Measurements from ENCODE around the gene JADE1.
A peak's percentile ranks its signal among the peaks of the same experiment; 100 is the strongest.

The JADE1 gene

DNA sequence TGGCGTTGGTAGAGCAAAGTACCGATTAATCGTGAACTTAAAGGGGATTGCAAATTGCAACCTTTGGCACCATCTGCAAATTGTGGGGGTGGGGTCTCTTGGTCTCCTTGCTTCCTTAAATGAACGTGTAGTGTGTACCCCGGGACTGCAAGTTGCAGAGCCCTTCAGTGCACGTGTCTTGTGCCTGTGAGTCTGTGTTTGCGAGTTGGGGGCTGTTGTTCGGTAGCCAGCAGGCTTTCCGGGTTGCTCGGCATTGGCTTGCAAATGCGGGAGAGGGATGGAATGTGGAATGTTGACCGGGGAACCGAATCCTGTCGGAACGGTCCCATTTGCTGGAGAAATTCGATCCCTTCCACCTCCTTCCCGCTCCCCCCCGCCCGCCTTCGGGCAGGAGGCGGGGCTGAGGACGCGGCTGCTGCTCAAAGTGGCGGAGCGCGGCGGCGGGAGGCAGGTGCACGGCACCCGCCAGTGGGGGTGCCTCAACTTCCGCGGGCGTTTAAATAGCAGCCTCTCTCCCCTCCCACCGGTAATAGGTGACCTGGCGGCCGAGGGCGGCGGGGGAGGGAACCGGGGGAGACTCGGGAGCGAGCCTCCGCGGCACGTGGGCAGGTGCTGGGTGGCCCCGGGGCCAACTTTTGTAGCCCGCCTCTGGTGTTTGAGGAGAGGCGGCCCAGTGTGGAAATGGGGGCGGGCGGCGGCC is 1.5 kb downstream of the JADE1 start:
- Histone ChIP-seq H3K27ac (ENCODE audit: low read length) (peak overlapping the region; percentile 78), H3K27me3 (ENCODE audit: control insufficient read depth, insufficient read depth, low read length) (no peaks in the 10 kb centered on the region), H3K4me3 (ENCODE audit: low read length) (peak overlapping the region; percentile 83; the same call in 1 of the 2 replicates), H3K4me1 (ENCODE audit: control insufficient read depth, insufficient read depth, low read length) (no peaks in the 10 kb centered on the region), H3K36me3 (ENCODE audit: control insufficient read depth, insufficient read depth, low read length) (no peaks in the 10 kb centered on the region), H3K9me3 (ENCODE audit: control insufficient read depth, insufficient read depth, low read length) (no peaks in the 10 kb centered on the region)
- DNase-seq (ENCODE audit: low read depth, low spot score): peak; percentile 95
- WGBS (ENCODE audit: insufficient coverage, insufficient read length): no CpG with 5 or more reads among the region's 50 CpGs

DNA sequence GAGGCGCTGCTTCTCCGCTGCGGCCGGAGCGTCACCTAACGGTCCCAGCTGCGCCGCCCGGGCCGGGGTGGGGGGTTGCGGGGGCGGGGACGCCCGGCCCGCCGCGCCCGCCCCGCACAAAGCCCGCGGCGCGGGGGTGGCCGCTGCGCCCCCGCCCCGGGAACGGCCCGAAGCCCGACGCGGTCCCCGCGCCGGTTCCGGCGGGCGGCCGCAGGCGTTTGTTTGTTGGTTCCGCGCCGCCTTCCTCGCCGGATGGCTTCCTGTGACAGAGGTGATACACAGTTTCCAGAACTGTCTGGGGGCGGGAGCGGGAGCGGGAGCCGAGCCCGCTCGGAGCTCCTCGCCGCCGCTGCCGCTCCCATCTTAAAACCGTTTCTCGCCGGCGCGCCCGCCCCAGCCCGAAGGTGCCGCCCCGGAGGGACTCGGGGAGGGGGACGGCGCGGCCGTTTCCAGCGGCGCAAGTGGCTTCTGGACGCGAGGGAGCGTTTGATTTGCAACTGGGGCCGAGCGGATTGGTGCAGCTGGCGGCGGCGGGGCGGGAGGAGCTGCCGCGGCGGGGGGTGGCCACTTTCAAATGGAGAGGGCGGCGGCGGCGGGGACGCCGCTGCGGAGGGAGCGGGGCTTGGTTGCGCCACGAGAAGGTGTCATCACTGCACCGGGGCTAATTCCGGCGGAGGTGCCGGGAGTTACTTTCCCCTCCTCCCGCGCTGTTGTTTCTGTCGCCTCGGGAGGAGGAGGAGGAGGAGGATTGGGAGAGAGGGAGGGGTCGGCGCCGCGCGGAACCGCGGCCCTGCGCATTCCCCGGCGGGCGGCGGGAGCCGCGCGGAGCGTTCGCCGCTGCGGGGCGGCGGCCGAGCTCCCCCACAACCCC is 2.3 kb downstream of the JADE1 start:
- no peaks in the 10 kb centered on the region for H3K4me1 ChIP-seq (ENCODE audit: control insufficient read depth, insufficient read depth, low read length)
- no peaks in the 10 kb centered on the region for H3K9me3 ChIP-seq (ENCODE audit: control insufficient read depth, insufficient read depth, low read length)
- H3K27ac ChIP-seq (ENCODE audit: low read length): no peak overlapping the region
- peak overlapping the region; percentile 83; the same call in 1 of the 2 replicates for H3K4me3 ChIP-seq (ENCODE audit: low read length)
- DNase-seq (ENCODE audit: low read depth, low spot score): no peak
- H3K36me3 ChIP-seq (ENCODE audit: control insufficient read depth, insufficient read depth, low read length): peaks cover 2% of the 10 kb centered on the region; the same call in 1 of the 2 replicates
- no peaks in the 10 kb centered on the region for H3K27me3 ChIP-seq (ENCODE audit: control insufficient read depth, insufficient read depth, low read length)
- WGBS (ENCODE audit: insufficient coverage, insufficient read length): no CpG with 5 or more reads among the region's 123 CpGs

DNA sequence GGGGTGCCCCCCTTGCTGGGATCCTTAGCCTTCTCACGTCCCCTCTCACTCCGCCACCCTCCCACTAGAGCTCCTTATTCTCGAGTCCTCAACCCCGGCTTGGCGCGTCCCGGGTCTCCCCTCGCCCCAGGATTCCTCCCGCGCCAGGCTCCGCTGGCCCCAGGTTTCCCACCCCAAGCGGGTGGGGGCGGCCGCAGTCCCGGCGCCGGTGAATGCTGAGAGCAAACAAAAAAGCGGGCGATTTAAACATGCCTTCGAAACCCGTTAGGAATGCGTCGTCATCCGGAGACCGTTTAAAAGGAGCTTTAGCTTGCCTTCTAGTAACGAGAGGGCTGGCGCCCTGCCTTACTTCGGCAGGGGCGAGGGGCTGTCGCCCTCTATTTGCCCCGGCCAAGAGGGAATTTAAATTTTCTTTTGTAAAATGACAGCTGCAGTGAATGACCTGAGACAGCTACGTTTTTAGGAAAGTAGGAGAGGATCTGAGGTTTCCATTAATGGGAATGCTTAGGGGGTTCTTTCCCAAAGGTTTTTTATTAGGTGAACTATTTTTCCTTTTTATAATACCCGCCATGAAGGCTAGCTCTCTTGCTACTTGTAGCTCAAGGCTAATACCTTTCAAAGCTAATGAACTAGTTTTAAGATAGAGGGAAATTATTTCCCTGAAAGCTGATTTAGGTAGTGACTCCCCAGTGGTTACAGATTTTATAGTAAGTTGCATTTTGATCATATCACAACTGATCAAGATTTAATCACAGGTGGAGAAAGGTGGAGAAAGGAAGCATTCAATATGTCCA is 3.1 kb downstream of the JADE1 start:
- no peak overlapping the region for H3K27ac ChIP-seq (ENCODE audit: low read length)
- no peaks in the 10 kb centered on the region for H3K27me3 ChIP-seq (ENCODE audit: control insufficient read depth, insufficient read depth, low read length)
- WGBS (ENCODE audit: insufficient coverage, insufficient read length): no CpG with 5 or more reads among the region's 33 CpGs
- DNase-seq (ENCODE audit: low read depth, low spot score): no peak
- no peaks in the 10 kb centered on the region for H3K9me3 ChIP-seq (ENCODE audit: control insufficient read depth, insufficient read depth, low read length)
- H3K4me1 ChIP-seq (ENCODE audit: control insufficient read depth, insufficient read depth, low read length): no peaks in the 10 kb centered on the region
- peaks cover 2% of the 10 kb centered on the region; the same call in 1 of the 2 replicates for H3K36me3 ChIP-seq (ENCODE audit: control insufficient read depth, insufficient read depth, low read length)
- H3K4me3 ChIP-seq (ENCODE audit: low read length): peak overlapping the region; percentile 83; the same call in 1 of the 2 replicates

DNA sequence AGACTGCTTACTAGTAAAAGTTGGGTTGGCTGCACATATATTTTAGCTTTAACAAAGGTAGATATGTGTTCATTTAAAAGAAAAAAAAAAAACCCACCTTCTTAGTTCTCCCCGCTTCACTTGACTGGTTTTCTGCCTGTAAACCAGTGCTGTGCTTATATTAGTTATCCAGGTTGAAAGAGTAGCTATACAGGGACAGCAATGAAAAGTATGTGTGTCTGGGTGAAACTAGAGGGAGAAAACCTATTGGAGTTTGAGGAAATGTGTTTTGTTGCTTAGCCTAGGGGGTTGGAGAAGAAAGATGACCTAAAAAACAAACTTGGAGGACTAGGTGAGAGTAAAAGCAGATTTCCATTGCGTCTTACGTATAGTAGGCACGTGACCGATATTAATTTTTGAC is 4.5 kb downstream of the JADE1 start:
- Histone ChIP-seq H3K4me3 (ENCODE audit: low read length) (no peak overlapping the region), H3K27me3 (ENCODE audit: control insufficient read depth, insufficient read depth, low read length) (no peaks in the 10 kb centered on the region), H3K27ac (ENCODE audit: low read length) (no peak overlapping the region), H3K9me3 (ENCODE audit: control insufficient read depth, insufficient read depth, low read length) (no peaks in the 10 kb centered on the region), H3K36me3 (ENCODE audit: control insufficient read depth, insufficient read depth, low read length) (peaks cover 2% of the 10 kb centered on the region; the same call in 1 of the 2 replicates), H3K4me1 (ENCODE audit: control insufficient read depth, insufficient read depth, low read length) (0 out of 2 replicates have a peak, but pooled peaks cover 2% of the 10 kb centered on the region)
- no peak for DNase-seq (ENCODE audit: low read depth, low spot score)
- WGBS (ENCODE audit: insufficient coverage, insufficient read length): no CpG with 5 or more reads among the region's 5 CpGs

DNA sequence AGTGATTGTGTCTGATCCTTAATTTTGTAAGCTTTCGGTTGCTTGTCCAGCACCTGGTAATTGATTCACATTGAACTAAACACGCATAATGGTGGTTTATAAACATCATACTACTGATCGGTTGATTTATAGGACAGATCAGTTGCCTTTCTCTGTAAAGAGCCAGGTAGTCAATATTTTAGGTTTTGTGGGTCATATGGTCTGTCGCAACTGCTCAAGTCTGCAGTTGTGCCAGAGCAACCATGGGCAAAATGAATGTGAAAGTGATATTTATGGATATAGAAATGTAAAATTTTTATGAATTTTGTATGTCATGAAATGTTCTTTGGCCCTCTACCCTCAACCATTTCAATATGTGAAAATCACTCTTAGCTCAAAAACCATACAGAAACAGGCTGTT is 8.9 kb downstream of the JADE1 start:
- H3K9me3 ChIP-seq (ENCODE audit: control insufficient read depth, insufficient read depth, low read length): no peaks in the 10 kb centered on the region
- DNase-seq (ENCODE audit: low read depth, low spot score): no peak
- 0 out of 2 replicates have a peak, but pooled peaks cover 2% of the 10 kb centered on the region for H3K4me1 ChIP-seq (ENCODE audit: control insufficient read depth, insufficient read depth, low read length)
- H3K4me3 ChIP-seq (ENCODE audit: low read length): no peak overlapping the region
- H3K27me3 ChIP-seq (ENCODE audit: control insufficient read depth, insufficient read depth, low read length): no peaks in the 10 kb centered on the region
- no CpG with 5 or more reads among the region's 4 CpGs for whole genome bisulfite sequencing (ENCODE audit: insufficient coverage, insufficient read length)
- peaks cover 2% of the 10 kb centered on the region; the same call in 1 of the 2 replicates for H3K36me3 ChIP-seq (ENCODE audit: control insufficient read depth, insufficient read depth, low read length)
- H3K27ac ChIP-seq (ENCODE audit: low read length): no peak overlapping the region

DNA sequence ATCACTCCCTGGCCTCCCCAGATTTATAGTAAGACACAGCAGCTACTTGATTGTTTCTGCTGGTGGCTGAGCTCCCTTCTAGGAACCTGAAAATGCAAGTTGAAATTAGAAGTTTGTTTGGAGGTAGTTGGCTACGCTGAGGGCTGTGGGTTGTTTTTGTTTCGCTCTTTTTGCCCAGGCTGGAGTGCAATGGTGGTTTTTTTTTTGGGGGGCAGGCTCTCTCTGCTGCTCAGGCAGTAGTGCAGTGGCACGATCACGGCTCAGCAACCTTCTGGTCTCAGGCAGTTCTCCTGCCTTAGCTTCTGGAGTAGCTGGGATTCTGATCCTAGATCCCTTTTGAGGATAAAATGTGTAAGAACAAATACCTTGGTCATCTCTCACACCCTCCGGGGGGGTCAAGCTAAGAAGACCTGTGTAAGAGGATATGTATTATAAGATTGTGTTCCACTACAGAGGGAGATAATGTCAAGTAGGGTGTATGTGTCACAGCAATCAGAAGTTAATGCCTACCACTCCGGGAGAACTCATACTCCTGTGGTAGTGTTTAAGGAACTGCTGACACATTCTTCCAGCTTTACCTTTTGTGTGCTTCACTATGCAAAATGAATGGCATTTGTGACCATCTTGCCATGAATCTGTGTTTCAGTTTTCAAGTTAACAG is 9.7 kb downstream of the JADE1 start:
- no peak for DNase-seq (ENCODE audit: low read depth, low spot score)
- H3K9me3 ChIP-seq (ENCODE audit: control insufficient read depth, insufficient read depth, low read length): no peaks in the 10 kb centered on the region
- H3K4me1 ChIP-seq (ENCODE audit: control insufficient read depth, insufficient read depth, low read length): 0 out of 2 replicates have a peak, but pooled peaks cover 2% of the 10 kb centered on the region
- WGBS (ENCODE audit: insufficient coverage, insufficient read length): no CpG with 5 or more reads among the region's 6 CpGs
- no peak overlapping the region for H3K4me3 ChIP-seq (ENCODE audit: low read length)
- H3K27ac ChIP-seq (ENCODE audit: low read length): no peak overlapping the region
- peaks cover 2% of the 10 kb centered on the region; the same call in 1 of the 2 replicates for H3K36me3 ChIP-seq (ENCODE audit: control insufficient read depth, insufficient read depth, low read length)
- no peaks in the 10 kb centered on the region for H3K27me3 ChIP-seq (ENCODE audit: control insufficient read depth, insufficient read depth, low read length)

DNA sequence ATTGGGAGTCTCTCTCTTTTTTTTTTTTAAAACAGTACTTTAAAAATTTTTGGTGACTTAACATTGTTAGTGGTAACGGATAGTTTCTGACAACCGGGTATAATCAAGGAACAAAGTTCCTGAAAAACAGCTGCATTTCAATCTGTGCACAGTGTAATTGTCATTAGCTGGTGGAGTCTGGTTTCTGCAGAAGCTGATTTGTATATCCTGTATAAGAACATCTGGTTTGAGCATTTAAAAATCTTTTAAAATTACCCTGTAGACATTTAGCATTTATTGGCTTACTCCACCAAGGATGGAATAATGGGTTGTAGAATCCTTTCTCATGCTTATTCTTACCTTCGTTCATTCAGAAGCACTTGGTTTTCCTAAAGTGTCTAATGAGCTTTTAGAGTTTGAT is 11.2 kb downstream of the JADE1 start:
- no CpG with 5 or more reads among the region's 3 CpGs for WGBS (ENCODE audit: insufficient coverage, insufficient read length)
- Histone ChIP-seq H3K9me3 (ENCODE audit: control insufficient read depth, insufficient read depth, low read length) (no peaks in the 10 kb centered on the region), H3K27me3 (ENCODE audit: control insufficient read depth, insufficient read depth, low read length) (no peaks in the 10 kb centered on the region), H3K27ac (ENCODE audit: low read length) (no peak overlapping the region), H3K36me3 (ENCODE audit: control insufficient read depth, insufficient read depth, low read length) (peaks cover 2% of the 10 kb centered on the region; the same call in 1 of the 2 replicates), H3K4me1 (ENCODE audit: control insufficient read depth, insufficient read depth, low read length) (0 out of 2 replicates have a peak, but pooled peaks cover 3% of the 10 kb centered on the region), H3K4me3 (ENCODE audit: low read length) (no peak overlapping the region)
- no peak for DNase-seq (ENCODE audit: low read depth, low spot score)

DNA sequence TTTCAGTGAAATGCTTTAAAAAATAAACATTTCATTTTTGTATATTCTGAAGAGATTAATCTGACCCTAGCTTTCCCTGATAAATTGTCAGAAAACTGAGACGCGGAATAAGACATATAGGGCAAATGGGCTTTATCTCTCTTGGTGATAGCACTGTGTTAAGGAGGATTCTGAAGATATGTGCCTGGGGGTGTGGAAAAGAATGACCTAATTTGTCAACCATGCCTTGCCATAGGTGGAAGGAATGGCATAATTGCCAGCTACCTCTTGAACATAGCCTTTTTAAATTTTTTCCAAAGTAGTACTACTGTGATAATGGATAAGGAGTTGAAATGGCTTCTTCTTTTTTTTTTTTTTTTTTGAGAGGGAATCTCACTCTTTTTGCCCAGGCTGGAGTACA is 11.7 kb downstream of the JADE1 start:
- Histone ChIP-seq H3K27me3 (ENCODE audit: control insufficient read depth, insufficient read depth, low read length) (no peaks in the 10 kb centered on the region), H3K9me3 (ENCODE audit: control insufficient read depth, insufficient read depth, low read length) (no peaks in the 10 kb centered on the region), H3K36me3 (ENCODE audit: control insufficient read depth, insufficient read depth, low read length) (peaks cover 2% of the 10 kb centered on the region; the same call in 1 of the 2 replicates), H3K4me3 (ENCODE audit: low read length) (no peak overlapping the region), H3K4me1 (ENCODE audit: control insufficient read depth, insufficient read depth, low read length) (0 out of 2 replicates have a peak, but pooled peaks cover 3% of the 10 kb centered on the region), H3K27ac (ENCODE audit: low read length) (no peak overlapping the region)
- no peak for DNase-seq (ENCODE audit: low read depth, low spot score)
- no CpG with 5 or more reads among the region's 2 CpGs for WGBS (ENCODE audit: insufficient coverage, insufficient read length)

DNA sequence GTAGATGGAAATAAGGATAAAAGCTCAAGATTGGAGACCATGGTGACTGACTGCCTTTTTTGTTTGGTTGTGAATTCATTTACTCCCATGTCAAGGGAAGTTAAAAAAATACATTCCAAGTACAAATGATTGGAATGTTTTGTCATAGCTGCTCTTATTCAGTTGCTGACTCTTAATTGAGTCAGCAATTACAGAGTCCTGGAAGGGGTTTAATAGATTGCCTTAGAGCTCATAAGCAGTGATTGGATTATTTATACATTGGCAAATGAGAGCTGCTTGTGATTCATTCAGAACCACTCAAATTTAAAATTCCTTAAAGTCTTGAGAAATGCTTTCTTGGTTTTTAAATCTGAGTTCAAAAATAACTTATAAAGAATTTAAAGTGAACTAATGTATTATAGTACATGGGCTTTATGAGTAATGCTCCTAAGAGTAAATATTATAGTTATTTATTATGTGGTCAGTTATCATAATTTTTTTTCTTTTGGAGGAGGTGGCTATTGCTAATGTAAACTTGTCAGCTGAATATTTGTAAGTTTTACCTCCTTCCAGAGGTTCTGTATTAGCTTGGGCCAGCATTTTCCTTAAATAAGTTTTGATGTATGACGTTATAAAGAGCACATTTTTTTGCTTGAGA is 13.6 kb downstream of the JADE1 start:
- H3K4me1 ChIP-seq (ENCODE audit: control insufficient read depth, insufficient read depth, low read length): peaks cover 7% of the 10 kb centered on the region; the same call in 1 of the 2 replicates
- no peak overlapping the region for H3K4me3 ChIP-seq (ENCODE audit: low read length)
- DNase-seq (ENCODE audit: low read depth, low spot score): no peak
- H3K9me3 ChIP-seq (ENCODE audit: control insufficient read depth, insufficient read depth, low read length): no peaks in the 10 kb centered on the region
- no peak overlapping the region for H3K27ac ChIP-seq (ENCODE audit: low read length)
- WGBS (ENCODE audit: insufficient coverage, insufficient read length): no CpG with 5 or more reads among the region's 1 CpG
- H3K36me3 ChIP-seq (ENCODE audit: control insufficient read depth, insufficient read depth, low read length): no peaks in the 10 kb centered on the region
- no peaks in the 10 kb centered on the region for H3K27me3 ChIP-seq (ENCODE audit: control insufficient read depth, insufficient read depth, low read length)
